PC-3 (cell line): ENCODE results near the gene FAM241B. TPM values are rescaled to one million over a fixed set of nuclear protein-coding genes. Genes with fewer than 3 reads are reported as not detected.

Experiments
- ATAC-seq: fragments of 200-7000 bp; cut with Tn5 transposase; 2 replicates; pipeline ENCODE4 v1.9.1; 2020; ENCODE audit warnings: mild to moderate bottlenecking, moderate library complexity
- BruUV-seq: library from RNA; stranded (reverse); fragments of 400-500 nt; replicated peaks from 2 replicates; lab custom pipeline; 2021; lab: Mats Ljungman, UMichigan
- CTCF ChIA-PET: fragments of 300-600 bp; sonication (Branson Sonifier 250); formaldehyde crosslinking; loops from one replicate; lab custom pipeline; 2022; ENCODE audit warnings: antibody characterized with exemption; lab: Charles Lee
- POLR2A ChIA-PET: fragments of 300-600 bp; sonication (Branson Sonifier 250); formaldehyde crosslinking; loops from one replicate; lab custom pipeline; 2022; ENCODE audit warnings: antibody characterized with exemption; ENCODE audit not compliant: unreplicated experiment; lab: Charles Lee
- DNase-seq: peaks from one replicate; pipeline ENCODE4 v3.0.0-alpha.2; 2015
- H2AFZ ChIP-seq: fragments of 300-600 bp; sonication (generic); 2 replicates; pipeline ENCODE4 v1.6.0; 2016; ENCODE audit warnings: antibody characterized with exemption, low read length
- H3F3A ChIP-seq: fragments of 300-600 bp; sonication (generic); one replicate; pipeline ENCODE4 v1.6.0; 2017; ENCODE audit warnings: antibody characterized with exemption, low read length, control low read depth, mild to moderate bottlenecking; ENCODE audit not compliant: unreplicated experiment
- H3K27ac ChIP-seq: fragments of 300-600 bp; sonication (generic); 2 replicates; pipeline ENCODE4 v1.5.1; 2016; ENCODE audit warnings: mild to moderate bottlenecking, low read length
- H3K27me3 ChIP-seq: fragments of 300-600 bp; sonication (generic); 2 replicates; pipeline ENCODE4 v1.6.1; 2016; ENCODE audit warnings: low read length, mixed read lengths
- H3K36me3 ChIP-seq: fragments of 300-600 bp; sonication (generic); 2 replicates; pipeline ENCODE4 v1.6.1; 2016; ENCODE audit warnings: low read depth, mixed run types, low read length, mixed read lengths
- H3K4me1 ChIP-seq: fragments of 300-600 bp; sonication (generic); 2 replicates; pipeline ENCODE4 v1.5.1; 2016; ENCODE audit warnings: low read length; ENCODE audit not compliant: insufficient read depth
- H3K4me2 ChIP-seq: fragments of 300-600 bp; sonication (generic); 2 replicates; pipeline ENCODE4 v1.6.0; 2016; ENCODE audit warnings: low read length
- H3K4me3 ChIP-seq: fragments of 300-600 bp; sonication (generic); 2 replicates; pipeline ENCODE4 v1.5.1; 2016; ENCODE audit warnings: mild to moderate bottlenecking, low read length, mixed read lengths
- H3K79me2 ChIP-seq: fragments of 300-600 bp; sonication (generic); 2 replicates; pipeline ENCODE4 v1.6.1; 2017; ENCODE audit warnings: low read length, mixed read lengths
- H3K9ac ChIP-seq: fragments of 300-600 bp; sonication (generic); 2 replicates; pipeline ENCODE4 v1.6.0; 2016; ENCODE audit warnings: mild to moderate bottlenecking, low read length
- H3K9me2 ChIP-seq: fragments of 300-600 bp; sonication (generic); replicated peaks from 2 replicates; pipeline ENCODE4 v1.6.1; 2016; ENCODE audit warnings: mixed run types, low read length, mixed read lengths
- H3K9me3 ChIP-seq: fragments of 300-600 bp; sonication (generic); 2 replicates; pipeline ENCODE4 v1.6.1; 2016; ENCODE audit warnings: low read length, mixed read lengths
- H4K20me1 ChIP-seq: fragments of 300-600 bp; sonication (generic); 2 replicates; pipeline ENCODE4 v1.6.1; 2016; ENCODE audit warnings: low read length, mixed read lengths
- EZH2 ChIP-seq: fragments of 300-600 bp; sonication (generic); IDR thresholded peaks from one replicate; pipeline ENCODE4 v1.6.1; 2017; ENCODE audit warnings: antibody characterized with exemption, mild to moderate bottlenecking, low read length; ENCODE audit not compliant: unreplicated experiment
- EZH2phosphoT487 ChIP-seq: fragments of 300-600 bp; sonication (generic); IDR thresholded peaks from 2 replicates; pipeline ENCODE4 v1.6.1; 2018; ENCODE audit warnings: mild to moderate bottlenecking, antibody characterized with exemption, low read length, borderline replicate concordance
- intact Hi-C: fragments of 100-400 bp; cut with micrococcal nuclease; formaldehyde crosslinking; loops from 2 replicates; pipeline ENCODE4 v1.9.0; 2023
- total RNA-seq: library from RNA; depleted of rRNA; stranded (reverse); fragments of >200 nt; gene quantifications from 2 replicates; pipeline ENCODE4 v1.2.3, GENCODE V29; 2014
- TF ChIP-seq, protein P1 (sequence below): fragments of 300-600 bp; sonication (generic); conservative IDR thresholded peaks from 2 replicates; pipeline ENCODE4 v1.5.1; 2017; ENCODE audit warnings: antibody characterized with exemption, low read depth, mild to moderate bottlenecking, low read length

Gene FAM241B
- total RNA-seq, 1 experiment from 2014 or later = 45.4 TPM

DNA sequence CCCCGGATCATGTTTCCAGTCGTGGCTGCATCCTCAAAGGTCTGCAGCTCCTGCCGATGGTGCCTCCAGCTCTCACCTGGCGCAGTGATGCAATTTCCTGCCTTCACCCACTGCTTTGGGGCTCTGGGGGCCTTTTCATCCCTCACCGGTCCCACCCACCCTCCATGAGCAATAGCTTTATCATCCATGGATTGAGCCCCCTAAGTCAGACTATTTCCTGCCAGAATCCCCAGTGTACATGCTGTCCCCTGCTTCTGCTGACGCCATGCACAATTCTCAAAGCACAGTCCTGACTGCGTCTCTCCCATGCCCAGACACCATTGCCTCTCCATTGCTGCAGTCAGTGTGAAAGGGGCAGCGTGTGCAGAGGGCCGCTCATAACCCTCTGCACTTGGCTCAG, 49.7 kb downstream of the FAM241B start:
- Histone ChIP-seq H3K27ac (no peak overlapping the region), H3K36me3 (no peaks in the 10 kb centered on the region), H3K79me2 (no peaks in the 10 kb centered on the region), H4K20me1 (no peaks in the 10 kb centered on the region), H2AFZ (no peak overlapping the region), H3K4me1 (peaks cover 6% of the 10 kb centered on the region), H3F3A (no peaks in the 10 kb centered on the region), H3K4me2 (no peak overlapping the region), H3K4me3 (no peak overlapping the region), H3K9ac (no peak overlapping the region), H3K9me2 (no peaks in the 10 kb centered on the region), H3K27me3 (peaks cover 71% of the 10 kb centered on the region), H3K9me3 (no peaks in the 10 kb centered on the region; the same call in 1 of the 2 replicates)
- ATAC-seq (no peak), DNase-seq (no peak)
- BruUV-seq = no TSS peak
- intact Hi-C loops = no loop called here
- CTCF ChIA-PET = no interaction called here
- no peak for TF ChIP-seq EZH2phosphoT487
- TF ChIP-seq EZH2 = no peak
- TF ChIP-seq, protein P1, sequence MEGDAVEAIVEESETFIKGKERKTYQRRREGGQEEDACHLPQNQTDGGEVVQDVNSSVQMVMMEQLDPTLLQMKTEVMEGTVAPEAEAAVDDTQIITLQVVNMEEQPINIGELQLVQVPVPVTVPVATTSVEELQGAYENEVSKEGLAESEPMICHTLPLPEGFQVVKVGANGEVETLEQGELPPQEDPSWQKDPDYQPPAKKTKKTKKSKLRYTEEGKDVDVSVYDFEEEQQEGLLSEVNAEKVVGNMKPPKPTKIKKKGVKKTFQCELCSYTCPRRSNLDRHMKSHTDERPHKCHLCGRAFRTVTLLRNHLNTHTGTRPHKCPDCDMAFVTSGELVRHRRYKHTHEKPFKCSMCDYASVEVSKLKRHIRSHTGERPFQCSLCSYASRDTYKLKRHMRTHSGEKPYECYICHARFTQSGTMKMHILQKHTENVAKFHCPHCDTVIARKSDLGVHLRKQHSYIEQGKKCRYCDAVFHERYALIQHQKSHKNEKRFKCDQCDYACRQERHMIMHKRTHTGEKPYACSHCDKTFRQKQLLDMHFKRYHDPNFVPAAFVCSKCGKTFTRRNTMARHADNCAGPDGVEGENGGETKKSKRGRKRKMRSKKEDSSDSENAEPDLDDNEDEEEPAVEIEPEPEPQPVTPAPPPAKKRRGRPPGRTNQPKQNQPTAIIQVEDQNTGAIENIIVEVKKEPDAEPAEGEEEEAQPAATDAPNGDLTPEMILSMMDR = no peak
- POLR2A ChIA-PET = no interaction called here

- CTCF ChIA-PET = no interaction called here
- H3K27me3 ChIP-seq = peaks cover 63% of the 10 kb centered on the region
- BruUV-seq = no TSS peak
These were observed 50.6 kb downstream of the FAM241B start for GRCh38 chr10:69680610-69681009.

DNA sequence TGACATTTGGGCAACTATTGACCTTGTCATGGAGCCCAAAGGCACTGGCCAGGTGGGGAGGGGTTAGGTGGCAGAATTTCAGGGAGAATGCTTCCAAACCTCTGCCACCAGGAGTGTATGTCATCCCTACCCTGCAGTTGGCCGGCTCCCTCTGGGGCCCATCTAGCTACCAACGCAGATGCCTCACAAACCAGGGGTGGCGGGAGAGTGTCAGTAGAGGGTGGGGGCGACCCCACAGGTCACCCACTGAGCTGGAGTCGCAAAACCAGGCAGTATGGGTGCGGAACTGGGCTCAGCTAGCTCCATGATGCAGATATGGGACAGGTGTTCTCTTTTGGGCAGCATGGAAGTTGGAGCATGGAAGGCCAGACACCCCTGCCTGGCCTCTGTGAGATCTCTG, 51.4 kb downstream of the FAM241B start:
- peaks cover 23% of the 10 kb centered on the region for H3K4me1 ChIP-seq
- peaks cover 54% of the 10 kb centered on the region for H3K27me3 ChIP-seq
- no peaks in the 10 kb centered on the region for H3K36me3 ChIP-seq
- no peaks in the 10 kb centered on the region for H3F3A ChIP-seq
- H3K27ac ChIP-seq = no peak overlapping the region
- no peaks in the 10 kb centered on the region for H3K9me2 ChIP-seq
- DNase-seq (no peak), ATAC-seq (no peak)
- no peak overlapping the region for H2AFZ ChIP-seq
- H3K9ac ChIP-seq = no peak overlapping the region
- intact Hi-C loops = no loop called here
- BruUV-seq = no TSS peak
- H3K9me3 ChIP-seq = no peaks in the 10 kb centered on the region
- no peak overlapping the region for H3K4me2 ChIP-seq
- CTCF ChIA-PET = interaction anchor here (0.6 kb wide), 1 partner anchor 15 kb away, joined by 10 read pairs; no protein-coding TSS in a partner anchor
- H3K79me2 ChIP-seq = no peaks in the 10 kb centered on the region
- H3K4me3 ChIP-seq = no peak overlapping the region
- TF ChIP-seq EZH2 = no peak
- no peak for TF ChIP-seq EZH2phosphoT487
- POLR2A ChIA-PET = no interaction called here
- H4K20me1 ChIP-seq = no peaks in the 10 kb centered on the region

More at GRCh38 chr10:69680610-69681009, 50.6 kb downstream of the FAM241B start:
- no peak for DNase-seq
- H3K4me1 ChIP-seq = peaks cover 15% of the 10 kb centered on the region
- POLR2A ChIA-PET = no interaction called here
- H3K9me3 ChIP-seq = no peaks in the 10 kb centered on the region
- H3K4me3 ChIP-seq = no peak overlapping the region
- no peak for ATAC-seq
- H3F3A ChIP-seq = no peaks in the 10 kb centered on the region
- H2AFZ ChIP-seq = no peak overlapping the region
- no peak overlapping the region for H3K9ac ChIP-seq
- no peaks in the 10 kb centered on the region for H3K9me2 ChIP-seq
- intact Hi-C loops = no loop called here
- H3K36me3 ChIP-seq = no peaks in the 10 kb centered on the region
- H4K20me1 ChIP-seq = no peaks in the 10 kb centered on the region
- no peaks in the 10 kb centered on the region for H3K79me2 ChIP-seq
- no peak overlapping the region for H3K4me2 ChIP-seq
- TF ChIP-seq EZH2 = no peak
- TF ChIP-seq EZH2phosphoT487 = no peak
- TF ChIP-seq, protein P1 = no peak
- no peak overlapping the region for H3K27ac ChIP-seq
